ENCODE data around the gene MAST4.

MAST4 gene

GRCh38 chr5:67059744-67060490 is 463.7 kb downstream of the MAST4 start:
- peaks cover 3% of the 10 kb centered on the region; the same call in 1 of the 2 replicates for H3K36me3 ChIP-seq (ENCODE audit: low read depth)
- peak overlapping the region; percentile 55 for H3K27ac ChIP-seq (ENCODE audit: poor library complexity, severe bottlenecking)
- H3K9me3 ChIP-seq (ENCODE audit: severe bottlenecking) = no peaks in the 10 kb centered on the region
- H3K27me3 ChIP-seq (ENCODE audit: insufficient read depth, poor library complexity, severe bottlenecking) = no peaks in the 10 kb centered on the region
- H3K4me1 ChIP-seq (ENCODE audit: insufficient read depth, poor library complexity, severe bottlenecking) = peaks cover 42% of the 10 kb centered on the region
- ATAC-seq (ENCODE audit: low read depth) = peak; percentile 92
- no peak overlapping the region for H3K4me3 ChIP-seq (ENCODE audit: severe bottlenecking)
- no peak for DNase-seq (ENCODE audit: low spot score)
- TF ChIP-seq, protein P1, sequence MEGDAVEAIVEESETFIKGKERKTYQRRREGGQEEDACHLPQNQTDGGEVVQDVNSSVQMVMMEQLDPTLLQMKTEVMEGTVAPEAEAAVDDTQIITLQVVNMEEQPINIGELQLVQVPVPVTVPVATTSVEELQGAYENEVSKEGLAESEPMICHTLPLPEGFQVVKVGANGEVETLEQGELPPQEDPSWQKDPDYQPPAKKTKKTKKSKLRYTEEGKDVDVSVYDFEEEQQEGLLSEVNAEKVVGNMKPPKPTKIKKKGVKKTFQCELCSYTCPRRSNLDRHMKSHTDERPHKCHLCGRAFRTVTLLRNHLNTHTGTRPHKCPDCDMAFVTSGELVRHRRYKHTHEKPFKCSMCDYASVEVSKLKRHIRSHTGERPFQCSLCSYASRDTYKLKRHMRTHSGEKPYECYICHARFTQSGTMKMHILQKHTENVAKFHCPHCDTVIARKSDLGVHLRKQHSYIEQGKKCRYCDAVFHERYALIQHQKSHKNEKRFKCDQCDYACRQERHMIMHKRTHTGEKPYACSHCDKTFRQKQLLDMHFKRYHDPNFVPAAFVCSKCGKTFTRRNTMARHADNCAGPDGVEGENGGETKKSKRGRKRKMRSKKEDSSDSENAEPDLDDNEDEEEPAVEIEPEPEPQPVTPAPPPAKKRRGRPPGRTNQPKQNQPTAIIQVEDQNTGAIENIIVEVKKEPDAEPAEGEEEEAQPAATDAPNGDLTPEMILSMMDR (IDR thresholded peaks at IDR 0.05; ENCODE audit: poor library complexity, severe bottlenecking) = no peak

- H3K4me3 ChIP-seq (ENCODE audit: severe bottlenecking) = no peak overlapping the region
- peaks cover 3% of the 10 kb centered on the region; the same call in 1 of the 2 replicates for H3K36me3 ChIP-seq (ENCODE audit: low read depth)
- H3K27me3 ChIP-seq (ENCODE audit: insufficient read depth, poor library complexity, severe bottlenecking) = no peaks in the 10 kb centered on the region
- no peaks in the 10 kb centered on the region for H3K9me3 ChIP-seq (ENCODE audit: severe bottlenecking)
- peak; percentile 67 for ATAC-seq (ENCODE audit: low read depth)
- no peak overlapping the region for H3K27ac ChIP-seq (ENCODE audit: poor library complexity, severe bottlenecking)
- no peak for DNase-seq (ENCODE audit: low spot score)
- TF ChIP-seq, protein P1 (IDR thresholded peaks at IDR 0.05; ENCODE audit: poor library complexity, severe bottlenecking) = no peak
- H3K4me1 ChIP-seq (ENCODE audit: insufficient read depth, poor library complexity, severe bottlenecking) = peaks cover 42% of the 10 kb centered on the region
These were observed 465.3 kb downstream of the MAST4 start for GRCh38 chr5:67061511-67061910.

- no peaks in the 10 kb centered on the region for H3K27me3 ChIP-seq (ENCODE audit: insufficient read depth, poor library complexity, severe bottlenecking)
- no peaks in the 10 kb centered on the region for H3K9me3 ChIP-seq (ENCODE audit: severe bottlenecking)
- ATAC-seq (ENCODE audit: low read depth) = no peak
- H3K36me3 ChIP-seq (ENCODE audit: low read depth) = peaks cover 3% of the 10 kb centered on the region; the same call in 1 of the 2 replicates
- no peak overlapping the region for H3K27ac ChIP-seq (ENCODE audit: poor library complexity, severe bottlenecking)
- TF ChIP-seq, protein P1 (IDR thresholded peaks at IDR 0.05; ENCODE audit: poor library complexity, severe bottlenecking) = no peak
- H3K4me1 ChIP-seq (ENCODE audit: insufficient read depth, poor library complexity, severe bottlenecking) = peaks cover 42% of the 10 kb centered on the region
- H3K4me3 ChIP-seq (ENCODE audit: severe bottlenecking) = no peak overlapping the region
- no peak for DNase-seq (ENCODE audit: low spot score)
These were observed 466.9 kb downstream of the MAST4 start for GRCh38 chr5:67063055-67063454.

DNA sequence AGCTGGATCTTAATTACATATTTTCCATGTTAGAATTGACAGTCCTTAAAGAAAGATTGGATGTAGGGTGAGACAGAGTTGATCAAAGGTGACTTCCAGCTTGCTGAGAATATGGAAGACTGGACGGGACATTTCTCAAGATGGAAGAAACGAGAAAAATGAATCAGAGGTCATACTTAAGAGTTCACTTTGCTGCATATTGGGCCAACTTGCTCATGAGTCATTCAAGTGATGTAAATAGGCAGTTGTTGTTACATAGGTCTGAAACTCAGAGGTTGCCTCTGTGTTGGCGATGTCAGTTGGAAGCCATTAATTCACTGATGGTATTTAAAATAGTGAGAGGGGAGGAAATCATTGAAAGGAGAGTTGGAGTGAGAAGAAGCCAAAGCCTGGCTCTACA is 467.6 kb downstream of the MAST4 start:
- Histone ChIP-seq H3K4me1 (ENCODE audit: insufficient read depth, poor library complexity, severe bottlenecking) (peaks cover 40% of the 10 kb centered on the region), H3K36me3 (ENCODE audit: low read depth) (peaks cover 3% of the 10 kb centered on the region; the same call in 1 of the 2 replicates), H3K4me3 (ENCODE audit: severe bottlenecking) (no peak overlapping the region), H3K9me3 (ENCODE audit: severe bottlenecking) (no peaks in the 10 kb centered on the region), H3K27ac (ENCODE audit: poor library complexity, severe bottlenecking) (no peak overlapping the region), H3K27me3 (ENCODE audit: insufficient read depth, poor library complexity, severe bottlenecking) (no peaks in the 10 kb centered on the region)
- TF ChIP-seq, protein P1 (IDR thresholded peaks at IDR 0.05; ENCODE audit: poor library complexity, severe bottlenecking) = no peak
- DNase-seq (ENCODE audit: low spot score) (no peak), ATAC-seq (ENCODE audit: low read depth) (no peak)

DNA sequence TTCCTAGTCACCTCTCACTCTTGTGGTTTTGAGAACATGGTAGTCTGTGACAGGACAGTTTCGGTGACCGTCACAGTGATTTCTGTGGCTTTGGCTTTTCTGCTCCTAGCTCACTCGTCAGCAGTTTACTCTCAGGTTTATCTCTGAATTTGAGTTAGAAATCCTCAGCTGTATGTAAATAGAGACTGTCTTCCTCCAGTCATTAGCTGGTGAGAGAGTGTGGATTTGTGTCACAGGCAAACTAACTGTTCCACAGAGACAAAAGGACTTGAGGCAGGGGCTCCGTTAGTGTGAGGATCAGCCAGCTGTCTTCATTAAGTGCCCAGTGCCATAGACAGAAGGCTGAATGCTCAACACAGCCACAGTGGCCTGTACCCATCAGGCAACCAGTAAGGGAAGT is 469.0 kb downstream of the MAST4 start:
- no peaks in the 10 kb centered on the region for H3K9me3 ChIP-seq (ENCODE audit: severe bottlenecking)
- DNase-seq (ENCODE audit: low spot score) (no peak), ATAC-seq (ENCODE audit: low read depth) (no peak)
- TF ChIP-seq, protein P1 (IDR thresholded peaks at IDR 0.05; ENCODE audit: poor library complexity, severe bottlenecking) = no peak
- no peak overlapping the region for H3K4me3 ChIP-seq (ENCODE audit: severe bottlenecking)
- H3K27ac ChIP-seq (ENCODE audit: poor library complexity, severe bottlenecking) = no peak overlapping the region
- H3K36me3 ChIP-seq (ENCODE audit: low read depth) = peaks cover 3% of the 10 kb centered on the region; the same call in 1 of the 2 replicates
- peaks cover 26% of the 10 kb centered on the region for H3K4me1 ChIP-seq (ENCODE audit: insufficient read depth, poor library complexity, severe bottlenecking)
- no peaks in the 10 kb centered on the region for H3K27me3 ChIP-seq (ENCODE audit: insufficient read depth, poor library complexity, severe bottlenecking)

Measured in RWPE2 (cell line).